Measurements from ENCODE around the gene NADSYN1. TPM values are rescaled to one million over a fixed set of nuclear protein-coding genes. Genes with fewer than 3 reads are reported as not detected.

Gene NADSYN1
- polyA plus RNA-seq, 4 donors = 38.3 to 47.1 (median 42.3) TPM

DNA sequence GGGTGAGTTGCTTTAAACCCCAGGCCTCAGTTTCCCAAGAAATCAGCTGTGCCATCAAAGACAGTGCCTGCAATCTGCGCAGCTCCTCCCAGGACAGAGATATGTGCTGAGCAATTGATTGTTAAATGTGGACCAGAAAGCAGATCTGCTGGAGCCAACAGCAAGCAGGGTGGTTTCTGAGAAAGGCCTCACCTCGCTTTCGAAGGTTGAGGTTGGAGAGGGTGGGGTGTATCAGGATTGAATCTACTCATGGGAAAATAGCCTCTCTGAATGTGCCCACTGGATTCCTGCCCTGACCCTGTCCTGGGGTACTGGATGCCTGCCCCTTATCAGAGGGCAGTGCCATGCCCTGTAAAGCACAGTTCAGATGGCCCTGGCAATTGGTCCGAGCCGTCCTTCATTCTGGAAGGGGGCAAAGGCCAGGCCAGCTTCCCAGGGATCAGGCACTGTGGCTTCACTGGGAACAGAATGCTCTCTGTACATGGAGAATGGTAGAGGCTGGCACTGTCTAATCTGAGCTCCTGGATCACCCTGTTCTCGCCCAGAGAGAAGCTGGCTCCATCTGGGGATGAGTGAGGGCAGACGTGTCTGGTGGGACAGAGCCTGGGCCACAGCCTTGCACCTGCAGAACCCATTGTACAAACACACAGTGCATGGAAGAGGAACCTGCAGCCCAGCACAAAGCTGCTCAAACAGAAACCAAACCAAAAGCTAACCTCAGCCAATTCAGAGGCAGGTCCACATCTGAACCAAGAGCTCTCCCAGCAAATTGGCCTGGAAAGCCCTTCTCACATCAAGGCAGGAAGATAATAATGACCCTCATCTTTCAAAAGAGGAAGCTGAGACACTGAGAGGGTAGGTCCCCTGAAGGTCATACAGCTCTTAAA is 20.0 kb upstream of the NADSYN1 start:
- no peak for DNase-seq (ENCODE audit: low read depth in 4 of 4, low spot score in 3 of 4)

DNA sequence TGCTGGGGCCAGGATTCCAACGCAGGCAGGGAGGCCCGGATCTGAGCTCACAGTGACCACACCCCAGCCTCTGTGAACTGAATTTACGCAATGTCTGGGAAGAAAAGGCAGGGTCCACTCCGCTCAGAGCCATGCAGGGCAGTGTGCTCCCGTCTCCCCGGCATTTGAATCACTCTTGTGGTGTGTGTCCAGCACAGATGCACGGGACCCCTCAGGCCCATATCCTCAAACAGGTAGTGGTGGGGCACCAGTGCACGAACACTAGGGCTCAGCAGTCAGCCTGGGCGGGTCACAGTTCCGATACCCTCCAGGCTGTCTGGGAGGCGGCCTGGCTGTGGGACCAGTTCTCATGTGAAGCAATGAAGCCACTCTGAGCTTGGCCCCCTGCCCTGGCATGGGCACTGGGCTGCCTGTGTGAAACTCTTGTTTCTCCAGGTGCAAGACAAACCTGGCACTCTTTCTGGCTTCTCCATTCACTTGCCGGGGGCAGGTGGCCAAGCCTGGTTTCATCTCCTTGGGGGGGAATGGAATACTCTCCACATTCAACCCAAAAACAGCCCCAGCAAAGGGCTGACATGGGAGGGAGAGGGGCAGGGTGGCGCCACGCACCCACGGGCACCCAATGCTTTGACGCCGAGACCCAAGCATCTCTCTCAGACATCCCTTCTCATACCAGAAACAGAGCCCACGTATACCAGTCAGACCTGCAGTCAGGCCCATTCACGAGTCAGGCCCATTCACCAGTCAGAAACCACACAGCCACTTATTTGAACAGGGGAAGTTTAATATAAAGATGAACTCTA is 19.2 kb upstream of the NADSYN1 start:
- DNase-seq (ENCODE audit: low read depth in 4 of 4, low spot score in 3 of 4) = no peak

DNA sequence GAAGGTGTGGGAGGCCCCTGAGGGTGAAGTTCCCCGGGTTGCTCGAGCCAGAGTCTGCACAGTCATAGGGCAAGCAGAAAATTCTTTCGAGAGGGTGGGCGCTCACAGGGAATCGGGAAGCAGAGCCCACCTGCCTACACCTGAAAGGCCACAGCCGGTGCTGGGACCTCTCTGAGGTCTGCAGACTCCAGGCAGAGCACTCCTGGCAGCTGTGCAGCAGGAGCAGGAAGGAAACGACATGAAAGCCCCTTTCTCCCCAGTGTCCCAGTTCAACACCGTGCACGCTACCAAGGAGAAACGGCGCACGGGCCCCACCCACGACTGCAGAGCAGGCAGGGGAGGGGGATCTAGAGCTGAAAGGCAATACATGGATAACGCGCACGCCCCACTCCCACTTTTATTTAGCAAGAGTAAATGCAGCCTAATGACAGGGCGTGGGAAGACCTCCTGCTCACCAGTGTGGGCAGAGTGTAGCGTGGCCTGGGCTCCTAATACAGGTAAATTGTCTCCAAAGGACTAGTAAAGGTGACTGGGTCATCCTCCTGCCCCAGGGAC is 18.4 kb upstream of the NADSYN1 start:
- DNase-seq (ENCODE audit: low read depth in 4 of 4, low spot score in 3 of 4) = no peak

DNA sequence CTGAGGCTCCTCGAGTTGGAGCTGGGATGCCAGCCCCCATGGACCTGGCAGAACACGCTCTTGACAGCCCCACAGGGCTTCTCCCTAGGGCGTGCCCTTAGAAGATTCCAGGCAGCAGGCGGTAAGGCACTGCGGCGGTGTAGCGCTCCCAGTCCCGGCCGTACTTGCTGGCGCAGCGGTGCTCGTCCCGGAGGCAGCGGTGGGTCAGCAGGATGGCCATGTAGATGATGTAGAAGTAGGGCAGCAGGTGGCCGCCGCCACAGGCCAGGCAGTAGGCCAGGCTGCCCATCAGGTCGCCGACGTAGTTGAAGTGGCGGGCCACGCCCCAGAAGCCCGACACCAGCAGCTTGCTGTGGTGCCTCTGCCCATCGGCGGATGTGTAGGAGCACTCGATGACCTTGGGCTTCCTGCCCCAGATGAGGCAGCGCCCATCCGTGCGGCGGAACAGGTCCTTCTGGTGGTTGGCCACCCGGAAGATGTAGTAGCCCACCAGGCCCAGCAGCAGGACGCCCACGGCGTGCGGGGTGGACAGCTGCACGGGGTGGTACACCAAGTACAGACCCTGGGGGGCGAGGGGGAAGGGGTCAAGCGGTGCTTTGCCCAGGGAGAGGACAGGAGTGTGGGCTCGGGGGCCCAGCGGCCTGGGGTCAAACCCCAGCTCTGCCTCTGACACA is 17.6 kb upstream of the NADSYN1 start:
- no peak for DNase-seq (ENCODE audit: low read depth in 4 of 4, low spot score in 3 of 4)

DNA sequence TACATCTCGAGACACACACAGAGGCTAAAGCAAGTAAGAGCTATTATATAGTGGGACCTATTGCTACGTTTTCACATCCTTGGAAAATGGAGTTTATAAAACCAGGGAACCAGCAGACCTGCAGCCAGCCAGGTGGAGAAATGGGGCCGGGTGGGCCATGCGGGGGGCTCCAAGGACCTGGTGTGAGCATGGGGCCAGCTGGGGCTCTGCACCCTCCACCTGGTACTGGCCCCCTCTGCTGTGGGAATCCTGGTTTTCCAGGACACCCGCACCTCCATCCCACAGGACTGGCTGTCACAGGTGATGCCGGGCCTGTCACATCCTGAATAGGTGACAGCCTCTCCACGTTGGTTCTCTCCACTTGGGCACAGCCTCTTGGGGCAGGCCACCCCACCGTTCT is 16.1 kb upstream of the NADSYN1 start:
- no peak for DNase-seq (ENCODE audit: low read depth in 4 of 4, low spot score in 3 of 4)

DNA sequence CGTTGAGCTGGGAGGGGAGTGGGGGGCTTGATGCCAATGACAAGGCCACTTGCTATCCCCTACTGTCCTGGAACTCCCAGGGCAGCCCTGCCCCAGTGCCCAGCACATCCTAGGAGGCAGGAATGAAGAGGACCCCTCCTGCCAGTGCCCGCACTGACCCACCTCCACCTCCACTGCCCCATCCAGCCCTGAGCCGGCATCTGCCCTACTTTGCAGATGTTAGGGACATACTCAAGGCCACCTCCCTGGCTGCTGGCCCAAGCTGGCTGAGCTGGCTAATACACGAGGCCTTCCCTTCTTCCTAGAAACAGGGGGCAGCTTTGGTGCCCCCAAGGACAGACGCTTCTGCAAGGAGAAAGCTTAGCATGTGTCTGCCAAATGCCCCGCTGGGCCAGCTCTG is 15.6 kb upstream of the NADSYN1 start:
- DNase-seq (ENCODE audit: low read depth in 4 of 4, low spot score in 3 of 4) = no peak

DNA sequence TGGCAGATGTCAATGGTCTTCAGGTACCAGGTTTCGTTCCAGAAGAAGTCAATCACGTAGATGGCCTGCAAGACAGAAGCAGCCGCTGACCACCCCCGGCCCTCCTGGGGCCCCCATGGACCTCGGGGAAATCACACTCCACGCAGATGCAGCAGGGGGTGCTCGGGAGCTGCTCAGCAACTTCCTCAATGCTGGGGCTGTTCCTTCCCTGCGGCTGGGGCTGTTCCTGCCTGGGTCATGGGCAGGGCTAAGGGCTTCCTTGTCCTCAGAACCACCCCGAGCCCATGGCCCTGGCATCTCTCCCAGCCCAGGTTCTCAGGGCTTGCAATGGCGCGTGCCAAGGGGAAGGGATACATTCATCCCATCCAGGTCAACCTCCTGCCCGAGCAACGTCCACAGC is 15.1 kb upstream of the NADSYN1 start:
- DNase-seq (ENCODE audit: low read depth in 4 of 4, low spot score in 3 of 4) = no peak

DNA sequence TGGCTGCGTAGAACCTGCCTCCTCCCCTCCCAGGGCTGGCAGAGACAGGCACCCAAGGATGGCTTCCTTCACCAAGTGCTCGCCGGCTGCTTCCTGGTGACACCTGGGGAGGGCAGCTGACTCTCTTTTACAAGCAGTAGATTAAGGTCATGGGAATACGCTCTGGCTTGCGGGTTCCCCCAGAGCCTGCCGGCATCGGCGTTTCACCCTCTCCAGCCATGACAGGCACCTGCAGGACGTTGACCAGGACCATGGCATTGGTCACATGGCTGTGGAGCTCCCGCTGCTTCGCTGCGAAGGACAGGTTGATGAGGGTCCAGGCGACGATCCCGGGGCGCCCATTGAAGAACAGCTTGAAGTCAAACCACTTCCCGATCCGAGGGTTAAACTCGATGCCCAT is 14.4 kb upstream of the NADSYN1 start:
- DNase-seq (ENCODE audit: low read depth in 4 of 4, low spot score in 3 of 4) = no peak

DNA sequence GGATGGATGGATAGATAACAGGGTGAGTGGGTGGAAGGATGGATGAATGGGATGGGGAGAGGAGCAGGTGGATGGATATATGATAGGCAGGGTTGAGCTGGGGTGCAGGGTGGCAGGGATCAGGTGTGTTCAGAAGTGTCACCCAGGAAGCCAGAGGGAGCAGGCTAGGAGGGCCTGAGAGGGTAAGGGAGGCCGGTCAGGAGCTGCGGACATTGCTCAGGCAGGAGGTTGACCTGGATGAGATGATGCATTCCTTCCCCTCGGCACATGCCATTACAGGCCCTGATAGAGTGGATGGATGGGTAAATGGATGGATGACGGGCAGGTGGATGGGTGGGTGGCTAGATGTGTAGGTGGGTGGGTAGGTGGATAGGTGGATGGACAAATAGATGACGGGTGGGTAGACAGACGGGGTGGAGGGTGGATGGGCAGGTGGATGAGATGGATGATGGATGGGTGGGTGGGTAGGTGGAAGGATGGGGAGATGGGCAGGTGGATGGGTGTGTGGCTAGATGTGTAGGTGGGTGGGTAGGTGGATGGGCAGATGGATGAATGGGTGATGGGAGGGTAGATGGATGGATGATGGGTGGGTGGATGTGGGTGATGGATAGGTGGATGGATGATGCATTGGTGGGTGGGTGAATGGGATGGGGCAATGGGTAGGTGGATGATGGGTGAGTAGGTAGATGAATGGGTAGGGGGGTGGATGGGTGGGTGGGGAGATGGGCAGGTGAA is 12.8 kb upstream of the NADSYN1 start:
- DNase-seq (ENCODE audit: low read depth in 4 of 4, low spot score in 3 of 4) = no peak

DNA sequence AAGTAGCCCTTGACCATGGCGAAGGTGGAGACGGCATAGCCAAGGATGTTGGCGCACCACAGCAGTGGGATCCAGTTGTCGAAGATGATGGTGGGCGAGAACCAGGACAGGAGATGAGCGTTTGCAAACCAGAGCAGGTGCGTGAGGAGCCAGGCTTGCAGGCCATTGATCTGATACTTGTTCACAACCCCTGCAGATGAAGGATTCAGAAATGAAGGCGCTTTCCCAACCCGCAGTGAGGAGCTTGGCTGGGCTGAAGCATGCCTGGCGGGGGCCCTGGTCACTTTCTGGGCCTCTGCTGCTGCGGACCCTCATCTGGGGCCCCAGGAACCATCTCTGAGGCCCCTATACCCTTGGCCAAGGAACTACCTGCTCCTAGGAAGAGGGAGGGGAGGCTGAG is 11.8 kb upstream of the NADSYN1 start:
- no peak for DNase-seq (ENCODE audit: low read depth in 4 of 4, low spot score in 3 of 4)

DNA sequence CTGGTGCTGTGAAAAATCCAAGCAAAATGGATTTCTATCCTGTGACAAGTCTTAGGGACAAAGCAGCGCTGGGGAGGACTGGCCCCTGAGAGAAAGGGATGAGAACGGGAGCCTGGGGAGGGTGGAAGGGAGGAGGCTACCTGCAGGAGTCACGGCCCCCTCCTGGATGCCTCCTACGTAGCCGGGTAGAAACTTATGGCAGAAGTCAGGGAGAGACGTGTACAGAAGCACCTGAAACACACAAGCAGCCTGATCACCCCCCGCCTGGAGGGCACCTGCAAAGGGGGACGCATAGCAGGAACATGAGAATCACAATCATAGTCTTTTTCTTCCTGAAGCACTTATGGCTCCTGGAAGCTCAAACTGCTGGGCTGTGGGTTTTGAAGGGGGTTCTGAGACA is 10.9 kb upstream of the NADSYN1 start:
- no peak for DNase-seq (ENCODE audit: low read depth in 4 of 4, low spot score in 3 of 4)

DNA sequence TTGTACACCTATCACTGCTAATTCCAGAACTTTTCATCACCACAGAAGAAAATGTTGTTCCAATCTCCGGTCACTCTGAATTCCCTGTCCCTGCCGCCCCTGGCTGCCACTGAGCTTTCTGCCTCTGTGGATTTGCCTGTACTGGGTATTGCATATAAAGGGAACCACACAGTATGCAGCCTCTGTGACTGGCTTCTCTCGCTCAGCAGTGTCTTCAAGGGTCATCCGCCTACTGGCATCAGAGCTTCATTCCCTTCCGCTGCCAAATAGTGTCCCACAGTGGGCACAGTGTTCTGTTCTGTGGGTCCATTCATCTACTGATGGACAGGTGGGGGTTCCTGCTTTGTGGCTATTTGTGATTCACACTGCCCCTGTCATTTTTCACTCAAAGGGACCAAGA is 10.1 kb upstream of the NADSYN1 start:
- DNase-seq (ENCODE audit: low read depth in 4 of 4, low spot score in 3 of 4) = no peak

DNA sequence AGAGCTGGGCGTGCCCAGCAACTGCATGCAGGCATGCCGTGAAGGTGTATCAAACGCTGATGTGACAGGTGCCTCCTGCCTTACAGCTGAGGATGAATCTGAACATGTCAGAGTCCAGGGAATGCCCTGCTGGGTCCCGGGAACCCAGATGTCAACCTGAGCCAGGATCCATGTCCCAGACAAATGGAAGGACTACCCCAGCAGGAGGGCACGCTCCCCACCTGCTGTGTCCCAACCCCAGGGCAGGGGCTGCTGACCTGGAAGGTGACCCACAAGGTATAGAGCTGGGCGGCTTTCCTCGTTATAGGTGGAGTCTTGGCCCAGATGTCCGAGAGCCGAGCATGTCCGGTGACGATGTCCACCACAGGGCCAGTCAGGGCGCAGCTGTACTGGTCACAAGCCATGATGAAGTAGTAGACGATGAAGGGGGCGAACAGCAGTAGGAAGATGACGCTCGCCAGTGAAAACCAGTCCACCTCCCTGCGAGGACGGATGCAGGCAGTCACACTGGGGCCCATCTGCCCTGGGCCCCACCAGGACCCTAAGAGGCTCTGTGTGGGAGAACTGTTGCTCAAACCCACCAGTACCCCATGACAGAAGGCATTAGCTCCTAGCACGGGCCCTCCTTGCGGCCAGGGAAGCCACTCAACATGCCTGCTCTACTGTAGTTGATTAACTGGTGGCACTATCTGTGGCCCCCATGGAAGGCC is 9.1 kb upstream of the NADSYN1 start:
- DNase-seq (ENCODE audit: low read depth in 4 of 4, low spot score in 3 of 4) = no peak

DNA sequence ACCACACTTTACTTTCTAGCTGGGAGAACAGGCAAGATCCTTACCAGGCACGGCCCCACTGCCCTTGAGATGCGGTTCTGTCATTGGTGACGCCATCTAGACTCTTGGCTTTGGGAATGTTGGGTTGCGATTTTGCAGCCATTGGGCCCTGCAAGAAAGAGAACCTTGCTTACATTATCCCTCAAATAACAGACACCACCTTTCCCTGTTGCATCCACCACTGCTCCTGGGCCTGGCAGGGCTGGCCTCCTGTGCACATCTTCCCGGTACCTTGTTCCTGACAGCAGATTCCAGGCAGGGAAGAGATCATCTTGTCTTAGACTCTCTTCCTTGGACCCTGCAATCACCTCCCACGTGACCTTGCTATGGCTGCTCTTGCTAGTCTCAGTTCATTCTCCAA is 8.2 kb upstream of the NADSYN1 start:
- no peak for DNase-seq (ENCODE audit: low read depth in 4 of 4, low spot score in 3 of 4)

DNA sequence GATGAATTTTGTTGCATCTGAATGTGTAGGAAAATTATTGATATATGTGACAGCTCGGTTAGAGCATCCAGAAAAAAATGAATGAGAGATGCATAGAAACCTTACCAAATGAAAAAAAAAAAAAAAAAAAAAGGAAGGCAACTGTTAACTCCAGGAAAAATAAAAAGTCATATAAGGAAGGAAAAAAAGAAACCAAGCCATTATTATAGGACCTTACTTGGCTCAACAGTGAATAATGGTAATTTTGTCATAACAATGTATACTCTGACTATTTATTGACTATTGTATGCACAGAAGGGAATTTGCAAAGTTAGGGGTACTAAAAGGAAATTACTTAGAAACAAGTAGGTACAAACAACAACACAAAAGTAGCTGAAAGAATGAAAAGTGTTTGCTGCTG is 6.9 kb upstream of the NADSYN1 start:
- DNase-seq (ENCODE audit: low read depth in 4 of 4, low spot score in 3 of 4) = no peak

DNA sequence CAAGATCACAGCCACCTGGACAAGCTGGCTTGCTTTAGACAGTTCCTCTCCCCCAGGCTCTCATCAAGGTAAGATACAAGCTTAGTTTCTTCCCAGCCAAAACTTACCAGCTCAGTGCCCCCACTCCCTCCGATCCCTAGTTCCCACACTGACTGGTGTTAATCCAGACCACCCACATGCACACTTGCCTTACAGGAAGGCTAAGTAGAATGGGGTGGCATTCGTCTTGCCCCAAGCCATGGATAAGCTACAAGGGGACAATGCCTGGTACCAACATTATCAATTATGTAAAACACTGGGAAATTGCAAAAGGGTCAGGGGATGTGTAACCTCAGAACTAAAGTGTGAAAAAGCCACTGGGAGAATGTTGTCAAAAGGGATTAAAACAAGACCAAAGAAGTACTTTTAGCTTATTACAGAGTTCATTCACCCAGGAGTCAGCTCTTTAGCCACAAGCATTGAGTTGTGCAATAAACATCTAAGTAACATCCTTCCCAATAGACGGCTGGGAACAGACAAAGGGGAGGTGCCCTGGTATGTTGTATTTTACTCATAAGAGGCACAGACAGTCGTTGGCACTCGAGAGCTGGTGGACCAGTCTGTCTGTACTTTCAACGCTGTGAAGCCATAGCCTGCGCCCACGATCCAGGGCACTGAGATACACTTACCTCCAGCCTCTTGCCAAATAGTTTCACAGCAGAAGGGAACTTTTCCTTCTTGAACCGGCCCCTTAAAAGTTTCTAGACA is 5.9 kb upstream of the NADSYN1 start:
- no peak for DNase-seq (ENCODE audit: low read depth in 4 of 4, low spot score in 3 of 4)

DNA sequence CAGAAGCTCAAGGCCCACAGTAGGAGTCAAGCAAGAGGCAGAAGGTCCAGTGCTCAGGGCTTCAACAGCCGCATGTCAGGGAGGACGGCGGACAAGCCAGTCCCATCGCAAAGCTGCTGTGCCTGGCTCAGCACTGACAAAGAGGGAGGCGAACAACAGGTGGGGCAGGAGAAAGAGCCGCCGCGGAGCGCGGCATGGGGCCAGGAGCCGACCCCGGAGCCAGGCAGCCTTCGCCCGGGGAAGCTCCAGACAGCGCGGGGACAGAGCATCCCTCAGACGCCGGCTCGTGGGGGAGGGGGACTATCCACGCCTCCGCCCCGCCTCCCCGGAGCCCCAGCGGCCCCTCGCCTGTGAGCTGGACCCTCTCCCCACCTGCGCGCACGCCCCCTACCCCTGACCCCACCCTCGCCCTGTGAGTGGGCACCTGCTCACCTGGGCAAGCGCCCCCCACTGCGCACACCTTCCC is 5.2 kb upstream of the NADSYN1 start:
- peak in 2 of 4 donors; percentile 9 to 16 for DNase-seq (ENCODE audit: low read depth in 4 of 4, low spot score in 3 of 4)

DNA sequence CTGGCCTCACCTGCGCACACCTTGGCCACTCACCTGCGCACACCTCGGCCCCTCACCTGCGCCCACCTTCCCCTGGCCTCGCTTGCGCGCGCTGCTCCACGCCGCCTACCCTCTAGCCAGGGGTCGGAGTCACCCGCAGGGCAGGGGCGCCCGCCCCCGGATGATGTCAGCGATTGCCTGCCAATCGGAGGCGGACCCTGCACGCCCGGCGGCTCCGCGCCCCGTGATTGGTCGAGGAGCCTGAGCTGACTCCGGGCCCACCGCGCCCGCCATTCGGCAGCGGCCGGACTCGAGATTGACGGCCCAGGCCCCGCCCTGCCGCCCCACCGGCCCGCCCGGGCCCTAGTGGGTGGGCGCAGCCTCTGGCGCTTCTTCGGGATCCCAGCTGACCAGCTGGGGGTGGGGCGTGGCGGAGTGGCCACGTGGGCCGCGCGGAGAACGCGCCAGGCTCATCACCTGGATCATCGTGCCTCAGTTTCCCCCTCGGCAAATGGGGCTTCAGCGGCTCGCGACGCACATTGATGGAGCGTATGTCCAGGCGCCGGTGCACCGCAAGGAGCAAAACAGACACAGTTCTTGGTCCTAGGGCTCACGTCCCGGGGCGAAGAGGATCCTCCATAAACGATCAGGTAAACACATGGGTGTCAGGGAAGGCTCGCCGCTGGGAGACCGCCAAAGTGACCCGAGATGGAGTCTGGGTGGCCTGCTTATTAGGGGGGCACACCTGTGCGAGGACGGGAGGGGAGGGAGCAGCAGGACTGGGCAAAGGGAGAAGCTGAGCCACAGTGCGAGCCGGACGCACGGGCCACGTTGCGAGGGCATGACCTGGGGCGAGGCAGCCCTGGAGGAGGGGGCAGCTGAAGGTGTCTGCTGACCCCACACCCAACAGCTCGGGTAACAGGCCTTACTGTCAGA is 4.5 kb upstream of the NADSYN1 start, which contains the start of gene DHCR7:
Gene DHCR7, minus strand, starts transcription at position 137 of the 915 bp plus-strand sequence. CDS start 3,441 bp downstream, outside the sequence.
- DNase-seq (ENCODE audit: low read depth in 4 of 4, low spot score in 3 of 4) = peak; percentile 86 to 88 (median 87)

Measured in right renal pelvis (tissue), 4 donors.